Coronary artery (tissue), 2 donors: ENCODE measurements around the gene SIGLEC7.
A peak's percentile ranks its signal among the peaks of the same experiment; 100 is the strongest.

Experiments
- DNase-seq: peaks from one replicate; pipeline ENCODE4 v3.0.0-alpha.2; 2017; ENCODE audit warnings: low spot score
- H3K27ac ChIP-seq, 2 donors: fragments of 200-600 bp; sonication (generic); one replicate each; pipeline ENCODE4 v1.5.1; 2016 to 2019
- H3K4me3 ChIP-seq: fragments of 200-600 bp; sonication (generic); 2 replicates; pipeline ENCODE4 v1.5.1; 2016; ENCODE audit warnings: mild to moderate bottlenecking, moderate library complexity
- TF ChIP-seq, protein P1 (sequence below): fragments of 200-600 bp; sonication (generic); IDR thresholded peaks from one replicate; pipeline ENCODE4 v1.5.1; 2019; ENCODE audit warnings: antibody characterized with exemption

Gene SIGLEC7

DNA sequence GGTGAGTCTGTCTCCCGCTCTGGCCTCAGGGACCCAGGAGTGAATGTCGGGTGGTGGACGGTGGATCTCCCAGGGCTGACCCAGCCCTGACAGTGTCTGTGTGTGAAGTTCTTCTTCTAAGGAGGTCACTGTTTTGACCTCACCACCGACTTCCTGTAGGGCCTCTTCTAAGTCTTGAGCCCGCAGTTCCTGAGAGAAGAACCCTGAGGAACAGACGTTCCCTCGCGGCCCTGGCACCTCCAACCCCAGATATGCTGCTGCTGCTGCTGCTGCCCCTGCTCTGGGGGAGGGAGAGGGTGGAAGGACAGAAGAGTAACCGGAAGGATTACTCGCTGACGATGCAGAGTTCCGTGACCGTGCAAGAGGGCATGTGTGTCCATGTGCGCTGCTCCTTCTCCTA, at the start of gene SIGLEC7:
SIGLEC7 (plus strand) TSS at position 183 of the 400 bp plus-strand sequence; CDS start at position 252, 69 bp downstream.
- peak; percentile 69 for DNase-seq
- TF ChIP-seq, protein P1, sequence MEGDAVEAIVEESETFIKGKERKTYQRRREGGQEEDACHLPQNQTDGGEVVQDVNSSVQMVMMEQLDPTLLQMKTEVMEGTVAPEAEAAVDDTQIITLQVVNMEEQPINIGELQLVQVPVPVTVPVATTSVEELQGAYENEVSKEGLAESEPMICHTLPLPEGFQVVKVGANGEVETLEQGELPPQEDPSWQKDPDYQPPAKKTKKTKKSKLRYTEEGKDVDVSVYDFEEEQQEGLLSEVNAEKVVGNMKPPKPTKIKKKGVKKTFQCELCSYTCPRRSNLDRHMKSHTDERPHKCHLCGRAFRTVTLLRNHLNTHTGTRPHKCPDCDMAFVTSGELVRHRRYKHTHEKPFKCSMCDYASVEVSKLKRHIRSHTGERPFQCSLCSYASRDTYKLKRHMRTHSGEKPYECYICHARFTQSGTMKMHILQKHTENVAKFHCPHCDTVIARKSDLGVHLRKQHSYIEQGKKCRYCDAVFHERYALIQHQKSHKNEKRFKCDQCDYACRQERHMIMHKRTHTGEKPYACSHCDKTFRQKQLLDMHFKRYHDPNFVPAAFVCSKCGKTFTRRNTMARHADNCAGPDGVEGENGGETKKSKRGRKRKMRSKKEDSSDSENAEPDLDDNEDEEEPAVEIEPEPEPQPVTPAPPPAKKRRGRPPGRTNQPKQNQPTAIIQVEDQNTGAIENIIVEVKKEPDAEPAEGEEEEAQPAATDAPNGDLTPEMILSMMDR: no peak
- H3K4me3 ChIP-seq: no peak within 1 kb of the TSS
- peak within 1 kb of the TSS in 1 of 2 donors; percentile 73 for H3K27ac ChIP-seq

DNA sequence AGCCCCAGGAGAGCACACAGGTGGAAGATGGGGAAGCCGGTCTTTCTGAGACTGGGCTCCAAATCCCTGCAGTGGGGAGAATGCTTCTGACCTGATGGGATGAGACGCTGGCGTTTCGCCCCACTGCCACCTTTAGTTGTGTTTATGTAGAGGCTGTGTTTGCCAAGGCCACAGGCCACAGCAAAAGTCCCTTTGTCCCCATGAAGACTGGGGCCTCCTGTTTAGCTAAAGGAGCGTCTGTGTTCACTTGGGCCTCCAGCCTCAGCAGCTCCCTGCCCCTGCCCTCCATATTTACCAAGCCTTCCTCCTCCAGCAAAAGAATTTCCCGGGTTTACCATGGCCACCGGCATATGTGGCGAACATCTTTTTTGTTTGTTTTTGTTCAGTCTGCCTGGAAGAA, 49.0 kb upstream of the SIGLEC7 start:
- TF ChIP-seq, protein P1: no peak
- no peak for DNase-seq

DNA sequence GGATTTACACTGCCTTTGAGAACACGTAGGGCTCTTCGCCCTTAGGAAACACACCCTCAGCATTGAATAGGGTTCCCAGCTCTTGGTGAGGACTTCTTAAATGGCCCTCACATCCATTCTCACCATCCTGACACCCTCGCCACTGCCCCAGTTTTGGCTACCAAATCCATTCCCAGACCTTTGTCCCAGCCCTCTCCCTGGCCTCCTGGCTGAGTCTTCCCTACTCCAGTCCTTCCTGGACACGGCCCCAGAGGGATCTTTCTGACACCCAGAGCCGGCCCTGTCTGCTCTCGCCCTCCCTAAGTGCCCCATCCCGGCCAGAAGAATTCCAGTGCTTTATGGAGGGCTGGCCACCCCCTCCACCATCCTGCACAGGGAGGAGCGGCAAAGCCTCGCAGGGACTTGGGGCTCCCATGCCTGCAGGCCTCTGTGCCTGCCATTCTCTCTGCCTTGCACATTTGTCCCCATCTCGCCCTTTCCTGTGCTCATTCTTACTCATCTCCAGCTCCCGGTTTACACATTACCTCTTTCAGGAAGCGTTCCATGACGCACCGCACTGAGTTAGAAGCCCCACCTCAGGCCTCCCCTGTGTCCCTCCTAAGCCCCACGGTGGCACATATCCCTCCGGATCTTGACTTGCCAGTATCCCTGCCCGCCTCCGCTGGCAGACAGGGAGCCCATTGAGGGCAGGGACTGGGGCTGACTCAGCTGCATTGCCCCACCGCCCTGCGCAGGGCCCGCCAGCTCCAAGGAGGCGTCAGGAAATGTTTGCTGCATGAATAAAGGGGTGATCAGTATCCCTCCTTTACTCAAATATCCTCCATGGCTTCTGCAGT, 48.4 kb upstream of the SIGLEC7 start:
- DNase-seq: no peak
- TF ChIP-seq, protein P1: no peak
- H3K4me3 ChIP-seq: no peak overlapping the region
- no peak overlapping the region for H3K27ac ChIP-seq

More for the DNA sequence above, 49.0 kb upstream of the SIGLEC7 start:
- Histone ChIP-seq H3K4me3 (no peak overlapping the region), H3K27ac (no peak overlapping the region)

DNA sequence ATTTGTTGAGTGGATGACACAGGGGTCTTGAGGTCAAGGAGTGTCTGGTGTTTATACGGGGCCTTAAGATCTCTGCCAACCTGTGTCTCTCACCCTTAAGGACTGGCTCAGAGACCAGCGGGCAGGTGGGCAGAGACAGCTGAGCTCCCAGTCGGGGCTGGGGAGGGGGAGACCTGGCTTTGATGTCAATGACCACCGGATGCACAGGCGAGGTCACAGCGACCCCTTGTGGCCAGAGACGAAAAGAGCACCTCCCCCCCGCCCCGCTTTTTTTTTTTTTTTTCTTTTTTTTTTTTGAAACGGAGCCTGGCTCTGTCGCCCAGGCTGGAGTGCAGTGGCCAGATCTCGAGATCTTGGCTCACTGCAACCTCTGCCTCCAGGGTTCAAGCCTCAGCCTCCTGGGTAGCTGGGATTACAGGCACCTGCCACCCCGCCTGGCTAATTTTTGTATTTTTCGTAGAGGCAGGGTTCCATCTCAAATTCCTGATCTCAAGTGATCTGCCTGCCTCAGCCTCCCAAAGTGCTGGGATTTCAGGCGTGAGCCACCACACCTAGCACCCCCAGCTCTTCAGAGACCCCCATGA, 47.3 kb upstream of the SIGLEC7 start:
- Histone ChIP-seq H3K4me3 (no peak overlapping the region), H3K27ac (no peak overlapping the region)
- no peak for DNase-seq
- TF ChIP-seq, protein P1: peak; percentile 29

DNA sequence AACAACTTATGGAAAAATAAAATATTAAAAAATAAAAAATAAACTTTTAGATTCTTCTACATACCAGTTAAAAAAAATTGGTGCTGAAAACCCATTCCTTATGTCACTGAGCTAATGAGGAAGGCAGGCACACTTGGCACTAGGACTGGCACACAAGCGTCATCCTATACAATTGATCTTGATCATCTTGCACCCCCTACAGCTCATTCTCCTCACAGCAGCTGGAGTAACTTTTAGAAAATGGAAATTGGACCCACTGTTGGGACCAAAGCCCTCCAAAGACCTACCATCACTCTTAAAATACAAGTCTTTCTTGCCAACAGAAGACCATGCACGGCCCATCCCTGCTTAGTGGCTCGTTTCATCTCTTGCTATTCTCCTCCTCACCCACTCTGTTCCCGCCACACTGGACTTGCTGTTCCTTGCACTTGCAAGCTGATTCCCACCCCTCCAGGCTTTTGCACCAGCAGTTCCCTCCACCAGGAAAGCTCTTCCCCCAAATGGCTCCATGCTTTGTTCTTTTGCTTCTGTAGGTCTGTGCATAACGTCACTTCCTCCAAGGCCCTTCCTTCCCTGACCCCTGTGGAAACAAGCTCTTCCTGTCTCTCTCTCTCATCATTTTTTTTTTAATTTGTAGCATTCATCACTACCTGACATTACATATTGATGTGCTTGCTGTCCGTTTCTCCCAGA, 45.5 kb upstream of the SIGLEC7 start:
- no peak for DNase-seq
- TF ChIP-seq, protein P1: no peak
- Histone ChIP-seq H3K27ac (no peak overlapping the region), H3K4me3 (no peak overlapping the region)

DNA sequence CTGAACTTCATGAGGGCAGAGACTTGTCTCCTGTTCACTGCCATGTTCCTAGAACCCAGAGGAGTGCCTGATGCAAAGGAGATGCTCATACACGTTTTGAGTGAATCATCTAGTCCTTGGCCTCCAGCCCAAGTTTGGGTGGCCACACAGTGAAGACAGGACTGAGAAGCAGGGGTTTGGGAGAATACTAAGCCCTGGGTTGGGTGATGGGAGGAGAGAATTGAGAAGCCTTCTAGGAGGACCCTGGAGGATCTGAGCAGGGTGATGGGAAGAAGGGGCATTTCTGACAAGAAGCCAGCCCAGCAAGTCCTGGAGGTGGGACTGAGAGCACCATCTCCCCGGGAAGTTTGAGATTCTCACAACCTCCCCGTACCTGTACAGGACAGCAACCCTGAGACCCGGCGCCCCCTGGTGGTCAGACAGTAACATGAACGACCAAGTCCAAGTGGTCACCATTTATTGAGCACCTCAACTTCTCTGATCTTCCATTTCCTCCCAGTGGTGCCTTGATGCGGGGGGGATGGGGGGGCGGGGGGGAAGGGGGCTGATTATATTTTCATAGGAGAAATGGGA, 44.8 kb upstream of the SIGLEC7 start:
- H3K27ac ChIP-seq: no peak overlapping the region
- no peak for DNase-seq
- TF ChIP-seq, protein P1: peak; percentile 54
- no peak overlapping the region for H3K4me3 ChIP-seq
